Measurements from ENCODE around the gene CHSY1.

The CHSY1 gene

GRCh38 chr15:101143321-101143720, 108.5 kb downstream of the CHSY1 start:
- Histone ChIP-seq H3K4me3 (ENCODE audit: low read length) (no peak overlapping the region), H3K9me3 (ENCODE audit: low read length) (no peaks in the 10 kb centered on the region), H3K36me3 (ENCODE audit: insufficient read depth, low read length) (no peaks in the 10 kb centered on the region), H3K27me3 (ENCODE audit: insufficient read depth, low read length) (no peaks in the 10 kb centered on the region), H3K4me1 (ENCODE audit: insufficient read depth, low read length) (peaks cover 3% of the 10 kb centered on the region), H2AFZ (ENCODE audit: low read depth, low read length) (no peak overlapping the region)

- no peaks in the 10 kb centered on the region for H3K9me3 ChIP-seq (ENCODE audit: low read length)
These were observed 109.1 kb downstream of the CHSY1 start for GRCh38 chr15:101142711-101143110.

DNA sequence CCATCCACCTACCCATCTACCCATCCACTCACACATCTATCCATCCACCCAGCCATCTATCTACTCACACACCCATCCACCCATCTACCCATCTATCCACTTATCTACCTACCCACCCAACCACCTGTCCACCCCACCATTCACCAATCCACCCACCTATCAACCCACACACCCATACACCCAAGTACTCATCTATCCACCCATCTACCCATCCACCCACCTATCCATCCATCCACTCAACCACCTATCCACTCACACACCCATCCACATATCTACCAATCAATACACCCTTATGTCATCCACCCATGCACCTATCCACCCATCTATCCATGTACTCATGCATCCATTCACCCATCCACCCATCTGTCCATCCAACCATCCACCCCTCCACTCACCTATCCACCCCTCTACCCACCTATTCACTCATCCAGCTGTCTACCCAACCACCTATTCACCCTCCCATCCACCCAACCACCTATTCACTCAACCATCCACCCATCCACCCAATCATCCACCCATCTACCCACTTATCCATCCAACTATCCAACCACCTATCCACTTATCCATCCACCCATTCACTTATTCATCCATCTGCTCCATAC, 109.8 kb downstream of the CHSY1 start:
- Histone ChIP-seq H3K4me1 (ENCODE audit: insufficient read depth, low read length) (peaks cover 3% of the 10 kb centered on the region), H3K4me3 (ENCODE audit: low read length) (no peak overlapping the region), H3K9me3 (ENCODE audit: low read length) (no peaks in the 10 kb centered on the region), H3K36me3 (ENCODE audit: insufficient read depth, low read length) (no peaks in the 10 kb centered on the region), H2AFZ (ENCODE audit: low read depth, low read length) (no peak overlapping the region), H3K27me3 (ENCODE audit: insufficient read depth, low read length) (no peaks in the 10 kb centered on the region)

More at GRCh38 chr15:101142711-101143110, 109.1 kb downstream of the CHSY1 start:
- H2AFZ ChIP-seq (ENCODE audit: low read depth, low read length) = no peak overlapping the region
- H3K36me3 ChIP-seq (ENCODE audit: insufficient read depth, low read length) = no peaks in the 10 kb centered on the region
- no peak overlapping the region for H3K4me3 ChIP-seq (ENCODE audit: low read length)
- H3K27me3 ChIP-seq (ENCODE audit: insufficient read depth, low read length) = no peaks in the 10 kb centered on the region
- H3K4me1 ChIP-seq (ENCODE audit: insufficient read depth, low read length) = peaks cover 3% of the 10 kb centered on the region

DNA sequence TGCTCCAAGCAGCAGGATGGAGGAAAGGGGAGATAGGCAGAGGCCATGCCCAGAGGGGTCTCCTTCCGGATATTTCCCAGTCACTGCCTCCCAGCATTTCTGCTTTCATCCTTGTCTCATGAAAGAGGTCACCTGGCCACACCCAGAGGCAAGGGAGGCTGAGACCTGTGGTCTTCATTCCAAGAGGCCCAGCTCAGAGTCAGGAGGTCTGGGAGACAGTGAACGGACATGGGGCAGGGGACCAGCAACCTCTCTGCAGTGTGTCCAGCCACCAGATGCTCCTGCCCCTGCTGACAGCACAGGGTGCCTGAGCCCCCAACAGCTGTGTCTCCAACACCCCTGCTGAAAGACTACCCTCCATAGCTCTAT, 111.2 kb downstream of the CHSY1 start:
- peaks cover 3% of the 10 kb centered on the region for H3K4me1 ChIP-seq (ENCODE audit: insufficient read depth, low read length)
- H3K36me3 ChIP-seq (ENCODE audit: insufficient read depth, low read length) = no peaks in the 10 kb centered on the region
- no peak overlapping the region for H2AFZ ChIP-seq (ENCODE audit: low read depth, low read length)
- no peak overlapping the region for H3K4me3 ChIP-seq (ENCODE audit: low read length)
- H3K27me3 ChIP-seq (ENCODE audit: insufficient read depth, low read length) = no peaks in the 10 kb centered on the region
- H3K9me3 ChIP-seq (ENCODE audit: low read length) = no peaks in the 10 kb centered on the region

DNA sequence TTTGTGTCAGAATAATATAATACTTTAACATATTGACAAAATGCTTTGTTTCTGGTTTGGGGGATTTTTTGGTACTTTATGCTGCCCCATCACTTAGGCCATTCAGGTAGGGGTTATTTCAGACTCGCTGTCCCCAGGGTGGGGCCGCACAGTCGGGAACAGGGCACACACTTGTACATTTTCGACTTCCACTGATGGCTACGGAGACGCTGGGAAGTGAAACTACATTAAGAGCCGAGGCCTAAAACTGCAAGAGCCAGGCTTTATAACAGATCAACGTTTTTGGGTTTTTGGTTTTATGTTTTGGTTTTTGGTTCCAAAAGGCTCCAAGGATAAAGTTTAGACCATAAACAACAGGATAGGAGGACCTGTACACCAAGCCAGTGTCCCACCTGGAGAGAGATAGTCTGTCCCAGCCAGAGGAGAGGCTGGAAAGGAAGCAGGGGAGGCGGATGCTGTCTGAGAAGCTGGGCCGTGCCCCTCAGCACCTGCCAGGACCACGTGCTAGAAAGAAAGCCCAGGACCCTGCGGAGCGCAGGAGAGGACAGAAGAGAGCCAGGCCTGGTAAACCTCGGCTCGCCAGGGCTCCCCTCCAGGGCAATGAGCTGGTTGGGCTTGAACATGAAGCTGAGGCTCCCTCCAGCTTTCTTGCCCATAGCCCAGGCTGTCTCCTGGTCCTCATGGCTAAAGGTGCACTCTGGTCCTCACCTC, 111.7 kb downstream of the CHSY1 start:
- H3K9me3 ChIP-seq (ENCODE audit: low read length) = no peaks in the 10 kb centered on the region
- no peaks in the 10 kb centered on the region for H3K36me3 ChIP-seq (ENCODE audit: insufficient read depth, low read length)
- H3K4me1 ChIP-seq (ENCODE audit: insufficient read depth, low read length) = peaks cover 3% of the 10 kb centered on the region
- no peaks in the 10 kb centered on the region for H3K27me3 ChIP-seq (ENCODE audit: insufficient read depth, low read length)
- H3K4me3 ChIP-seq (ENCODE audit: low read length) = no peak overlapping the region
- no peak overlapping the region for H2AFZ ChIP-seq (ENCODE audit: low read depth, low read length)

- peaks cover 3% of the 10 kb centered on the region for H3K4me1 ChIP-seq (ENCODE audit: insufficient read depth, low read length)
- no peaks in the 10 kb centered on the region for H3K36me3 ChIP-seq (ENCODE audit: insufficient read depth, low read length)
- H3K9me3 ChIP-seq (ENCODE audit: low read length) = no peaks in the 10 kb centered on the region
- no peak overlapping the region for H2AFZ ChIP-seq (ENCODE audit: low read depth, low read length)
- no peaks in the 10 kb centered on the region for H3K27me3 ChIP-seq (ENCODE audit: insufficient read depth, low read length)
- no peak overlapping the region for H3K4me3 ChIP-seq (ENCODE audit: low read length)
These were observed 112.7 kb downstream of the CHSY1 start for GRCh38 chr15:101138913-101139880.

DNA sequence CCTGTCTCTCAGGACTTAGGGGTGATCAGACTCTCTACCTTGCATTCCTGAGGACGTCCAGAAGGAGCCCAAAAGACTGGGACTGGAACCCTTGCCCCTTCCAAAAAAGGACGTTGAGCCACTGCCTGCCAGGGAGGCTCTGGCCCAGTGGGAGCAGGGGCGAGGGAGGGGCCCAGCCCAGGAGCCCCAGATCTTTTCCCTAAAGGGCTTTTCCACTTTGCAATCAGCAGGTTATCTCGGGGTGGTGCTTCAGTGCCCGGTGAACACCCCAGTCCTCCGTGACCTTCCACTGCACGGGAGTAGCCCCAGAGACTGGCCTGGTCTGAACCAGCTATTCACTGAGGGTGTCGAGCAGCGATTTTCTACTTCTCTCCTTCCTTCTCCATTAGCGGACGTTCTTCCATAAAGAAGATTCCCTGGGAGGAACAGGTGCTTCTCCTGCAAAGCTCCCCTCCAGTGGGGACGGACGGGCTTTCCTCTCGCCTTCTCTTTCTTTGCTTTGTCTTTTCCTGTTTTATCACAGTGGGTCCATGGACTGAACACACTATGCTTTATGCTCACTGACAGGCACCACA, 113.7 kb downstream of the CHSY1 start:
- no peaks in the 10 kb centered on the region for H3K9me3 ChIP-seq (ENCODE audit: low read length)
- no peaks in the 10 kb centered on the region for H3K27me3 ChIP-seq (ENCODE audit: insufficient read depth, low read length)
- H3K36me3 ChIP-seq (ENCODE audit: insufficient read depth, low read length) = no peaks in the 10 kb centered on the region
- H3K4me1 ChIP-seq (ENCODE audit: insufficient read depth, low read length) = peaks cover 3% of the 10 kb centered on the region
- H2AFZ ChIP-seq (ENCODE audit: low read depth, low read length) = no peak overlapping the region
- no peak overlapping the region for H3K4me3 ChIP-seq (ENCODE audit: low read length)

- H3K27me3 ChIP-seq (ENCODE audit: insufficient read depth, low read length) = no peaks in the 10 kb centered on the region
These were observed 114.4 kb downstream of the CHSY1 start for GRCh38 chr15:101137312-101137940.

GRCh38 chr15:101136381-101137268, 115.2 kb downstream of the CHSY1 start:
- H3K36me3 ChIP-seq (ENCODE audit: insufficient read depth, low read length) = no peaks in the 10 kb centered on the region
- H2AFZ ChIP-seq (ENCODE audit: low read depth, low read length) = no peak overlapping the region
- H3K27me3 ChIP-seq (ENCODE audit: insufficient read depth, low read length) = no peaks in the 10 kb centered on the region
- H3K4me3 ChIP-seq (ENCODE audit: low read length) = no peak overlapping the region
- peaks cover 2% of the 10 kb centered on the region for H3K9me3 ChIP-seq (ENCODE audit: low read length)
- H3K4me1 ChIP-seq (ENCODE audit: insufficient read depth, low read length) = peaks cover 3% of the 10 kb centered on the region

More at GRCh38 chr15:101137312-101137940, 114.4 kb downstream of the CHSY1 start:
- H3K9me3 ChIP-seq (ENCODE audit: low read length) = no peaks in the 10 kb centered on the region
- H2AFZ ChIP-seq (ENCODE audit: low read depth, low read length) = no peak overlapping the region
- H3K36me3 ChIP-seq (ENCODE audit: insufficient read depth, low read length) = no peaks in the 10 kb centered on the region
- H3K4me3 ChIP-seq (ENCODE audit: low read length) = no peak overlapping the region
- H3K4me1 ChIP-seq (ENCODE audit: insufficient read depth, low read length) = peaks cover 3% of the 10 kb centered on the region

DNA sequence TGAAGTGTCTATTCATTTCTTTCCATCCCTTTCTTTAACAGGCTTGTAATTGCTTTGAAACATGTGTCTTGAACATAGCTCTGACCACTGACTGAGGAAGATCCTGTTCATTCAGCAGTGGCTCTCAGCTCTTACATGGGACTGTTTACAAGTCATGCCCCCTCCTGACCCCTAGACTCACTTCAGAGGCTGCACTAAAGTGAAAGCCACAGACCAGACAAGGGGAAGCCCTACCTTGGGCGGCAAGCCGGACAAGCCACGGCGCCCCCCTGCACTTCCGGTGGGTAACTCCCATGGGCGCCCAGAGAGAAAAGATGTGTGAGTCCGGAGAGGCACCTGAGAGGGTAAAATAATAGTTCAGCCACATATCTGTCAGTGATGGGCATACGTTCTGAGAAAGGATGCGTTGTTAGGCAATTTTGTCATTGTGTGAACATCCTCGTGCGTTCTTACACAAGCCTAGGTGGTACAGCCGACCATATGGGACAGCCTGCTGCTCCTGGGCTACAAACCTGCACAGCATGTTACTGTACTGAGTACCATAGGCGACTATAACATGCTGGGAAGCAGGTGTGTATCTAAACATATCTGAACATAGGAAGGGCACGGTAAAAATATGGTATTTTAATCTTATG, 116.2 kb downstream of the CHSY1 start:
- H3K4me1 ChIP-seq (ENCODE audit: insufficient read depth, low read length) = peaks cover 3% of the 10 kb centered on the region
- H3K9me3 ChIP-seq (ENCODE audit: low read length) = peaks cover 2% of the 10 kb centered on the region
- H2AFZ ChIP-seq (ENCODE audit: low read depth, low read length) = no peak overlapping the region
- H3K36me3 ChIP-seq (ENCODE audit: insufficient read depth, low read length) = no peaks in the 10 kb centered on the region
- H3K4me3 ChIP-seq (ENCODE audit: low read length) = no peak overlapping the region
- H3K27me3 ChIP-seq (ENCODE audit: insufficient read depth, low read length) = no peaks in the 10 kb centered on the region

DNA sequence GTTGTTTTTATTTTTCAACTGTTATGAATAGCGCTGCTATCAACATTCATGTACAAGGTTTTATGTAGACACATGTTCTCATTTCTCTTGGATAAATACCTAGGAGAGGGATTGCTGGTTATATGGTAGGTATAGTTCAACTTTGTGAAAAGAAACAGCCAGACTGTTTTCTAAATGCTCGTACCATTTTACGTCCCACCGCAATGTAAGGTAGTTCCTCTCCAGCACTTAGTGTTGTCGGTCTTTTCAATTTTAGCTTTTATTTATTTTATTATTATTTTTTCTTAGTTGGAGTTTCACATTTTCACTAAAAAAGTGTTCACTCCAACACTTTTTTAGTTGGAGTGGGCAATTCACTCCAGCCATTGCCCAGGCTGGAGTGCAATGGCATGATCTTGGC, 117.1 kb downstream of the CHSY1 start:
- Histone ChIP-seq H3K4me3 (ENCODE audit: low read length) (no peak overlapping the region), H3K36me3 (ENCODE audit: insufficient read depth, low read length) (no peaks in the 10 kb centered on the region), H3K9me3 (ENCODE audit: low read length) (peaks cover 2% of the 10 kb centered on the region), H3K27me3 (ENCODE audit: insufficient read depth, low read length) (no peaks in the 10 kb centered on the region), H2AFZ (ENCODE audit: low read depth, low read length) (no peak overlapping the region), H3K4me1 (ENCODE audit: insufficient read depth, low read length) (peaks cover 3% of the 10 kb centered on the region)
